ENCODE results near the gene DMD.

DNA sequence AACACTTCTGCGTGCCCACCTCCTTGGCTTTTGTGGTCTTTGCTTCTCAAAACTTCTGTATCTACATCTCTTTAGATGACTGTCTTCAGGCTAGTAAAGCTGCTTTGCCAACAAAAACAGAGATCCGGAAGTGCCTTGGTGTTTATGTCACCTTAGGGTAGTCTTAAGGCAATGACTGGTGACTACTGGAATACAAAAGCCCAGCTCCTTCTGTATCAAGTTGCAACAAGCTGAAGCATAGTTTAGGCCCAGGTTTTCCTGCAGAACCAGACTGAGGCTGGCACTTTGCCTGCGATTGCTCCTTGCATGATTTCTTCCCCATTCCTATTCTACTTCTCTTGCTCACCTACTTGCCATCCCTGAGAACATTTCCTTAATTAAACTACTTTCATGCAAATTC is 333.8 kb downstream of the DMD start:
- TF ChIP-seq, protein P1, sequence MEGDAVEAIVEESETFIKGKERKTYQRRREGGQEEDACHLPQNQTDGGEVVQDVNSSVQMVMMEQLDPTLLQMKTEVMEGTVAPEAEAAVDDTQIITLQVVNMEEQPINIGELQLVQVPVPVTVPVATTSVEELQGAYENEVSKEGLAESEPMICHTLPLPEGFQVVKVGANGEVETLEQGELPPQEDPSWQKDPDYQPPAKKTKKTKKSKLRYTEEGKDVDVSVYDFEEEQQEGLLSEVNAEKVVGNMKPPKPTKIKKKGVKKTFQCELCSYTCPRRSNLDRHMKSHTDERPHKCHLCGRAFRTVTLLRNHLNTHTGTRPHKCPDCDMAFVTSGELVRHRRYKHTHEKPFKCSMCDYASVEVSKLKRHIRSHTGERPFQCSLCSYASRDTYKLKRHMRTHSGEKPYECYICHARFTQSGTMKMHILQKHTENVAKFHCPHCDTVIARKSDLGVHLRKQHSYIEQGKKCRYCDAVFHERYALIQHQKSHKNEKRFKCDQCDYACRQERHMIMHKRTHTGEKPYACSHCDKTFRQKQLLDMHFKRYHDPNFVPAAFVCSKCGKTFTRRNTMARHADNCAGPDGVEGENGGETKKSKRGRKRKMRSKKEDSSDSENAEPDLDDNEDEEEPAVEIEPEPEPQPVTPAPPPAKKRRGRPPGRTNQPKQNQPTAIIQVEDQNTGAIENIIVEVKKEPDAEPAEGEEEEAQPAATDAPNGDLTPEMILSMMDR (IDR thresholded peaks at IDR 0.05): no peak
- no peak for TF ChIP-seq POLR2A (IDR thresholded peaks at IDR 0.05)
